GM21423 (cell line): ENCODE data around the gene RMP24.

ENCODE experiments used
- ATAC-seq: cut with Tn5 transposase; IDR thresholded peaks from one replicate; pipeline ENCODE4 v1.9.1; 2021; ENCODE audit warnings: mild to moderate bottlenecking, moderate library complexity; ENCODE audit not compliant: unreplicated experiment

Gene RMP24

DNA sequence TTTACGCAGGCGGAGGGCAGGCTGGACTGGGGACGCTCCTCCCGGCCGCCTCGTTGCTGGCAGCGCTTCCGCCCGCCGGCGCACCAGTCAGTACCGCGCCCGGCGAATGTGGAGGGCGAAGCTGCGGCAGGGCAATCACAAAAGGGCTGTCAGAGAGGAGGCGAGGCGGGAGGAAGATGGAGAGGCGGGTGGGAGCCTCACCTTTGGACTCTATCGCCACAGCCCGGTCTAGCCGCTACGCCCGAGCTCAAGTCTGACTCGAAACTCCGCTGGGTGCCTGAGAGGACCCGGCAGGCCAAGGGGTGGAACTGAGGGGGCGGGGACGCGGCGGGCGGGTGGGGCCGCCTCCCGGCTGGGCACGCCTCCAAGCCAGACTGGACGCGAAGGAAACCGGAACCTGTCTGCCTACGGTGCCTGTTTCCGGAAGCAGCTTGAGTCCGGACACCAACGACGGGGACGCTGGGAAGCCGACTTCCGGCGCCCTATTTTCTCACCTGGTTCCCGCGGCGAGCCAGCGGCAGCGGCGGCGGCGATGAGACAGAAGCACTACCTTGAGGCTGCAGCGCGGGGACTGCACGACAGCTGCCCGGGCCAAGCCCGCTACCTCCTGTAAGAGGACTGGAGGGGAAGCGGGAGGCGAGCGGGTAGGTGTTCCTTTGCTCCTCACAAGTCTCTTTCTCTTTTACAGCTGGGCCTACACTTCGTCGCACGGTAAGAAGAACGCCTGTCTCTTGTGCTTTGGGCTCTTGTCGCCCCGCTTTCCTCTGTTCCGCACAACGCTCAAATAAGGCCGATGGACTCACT, at the start of gene RMP24:
RMP24 (plus strand) TSS at position 483 of the 804 bp plus-strand sequence.
- ATAC-seq = peak; percentile 88

DNA sequence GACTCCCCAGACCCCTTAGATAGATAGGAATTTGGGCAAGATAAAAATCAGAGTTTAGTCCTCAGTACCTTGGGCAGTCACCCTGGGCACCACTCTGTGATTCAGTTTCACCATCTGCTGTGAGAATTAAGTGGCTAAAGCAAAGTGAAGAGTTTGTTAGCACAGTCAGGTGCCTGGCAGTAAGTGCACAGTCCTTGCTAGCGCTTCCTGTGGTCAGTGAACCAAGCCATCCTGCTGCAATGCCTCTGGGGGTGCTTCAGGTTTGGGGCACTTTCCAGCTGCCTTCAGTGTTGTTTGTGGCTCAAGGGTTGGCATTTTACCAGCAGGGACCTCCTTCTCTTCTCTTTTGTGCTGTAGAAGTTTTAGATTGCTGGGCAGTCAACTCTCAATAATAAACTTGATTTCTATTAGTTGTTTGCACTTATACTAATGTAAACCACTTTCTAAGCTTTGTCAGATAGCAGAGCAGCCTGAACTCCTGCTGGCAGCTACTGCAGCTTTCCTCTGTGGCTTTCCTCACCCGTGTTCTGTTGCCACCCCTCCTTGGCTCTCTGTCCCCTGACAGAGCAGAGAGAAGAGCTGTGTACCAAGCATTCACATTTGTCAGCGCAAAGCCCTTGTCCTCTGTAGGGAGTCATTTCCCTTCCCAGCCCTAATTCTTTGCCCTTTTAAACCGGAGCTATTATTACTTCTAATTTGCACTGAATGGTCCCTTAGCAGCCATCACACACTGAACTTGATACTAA, 48.4 kb upstream of the RMP24 start:
- no peak for ATAC-seq

DNA sequence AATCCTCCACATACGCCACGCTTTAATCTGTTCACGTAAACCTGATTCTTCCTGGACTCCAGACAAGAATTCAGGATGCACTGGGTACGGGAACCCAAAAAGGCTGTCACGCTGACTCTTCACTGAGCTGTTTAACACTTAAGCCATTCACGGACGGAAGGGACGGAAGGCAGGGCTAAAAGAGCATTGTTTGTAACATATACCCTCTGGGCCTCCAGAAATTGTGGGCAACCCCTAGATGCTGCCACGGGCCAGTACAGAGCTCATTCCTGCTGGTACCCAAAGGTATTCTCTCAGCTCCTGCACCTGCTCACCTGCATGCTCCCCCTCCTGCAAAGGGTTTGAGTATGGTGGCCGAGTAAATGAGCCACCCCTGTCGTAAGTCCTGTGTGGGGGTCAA, 45.6 kb upstream of the RMP24 start:
- ATAC-seq = no peak

DNA sequence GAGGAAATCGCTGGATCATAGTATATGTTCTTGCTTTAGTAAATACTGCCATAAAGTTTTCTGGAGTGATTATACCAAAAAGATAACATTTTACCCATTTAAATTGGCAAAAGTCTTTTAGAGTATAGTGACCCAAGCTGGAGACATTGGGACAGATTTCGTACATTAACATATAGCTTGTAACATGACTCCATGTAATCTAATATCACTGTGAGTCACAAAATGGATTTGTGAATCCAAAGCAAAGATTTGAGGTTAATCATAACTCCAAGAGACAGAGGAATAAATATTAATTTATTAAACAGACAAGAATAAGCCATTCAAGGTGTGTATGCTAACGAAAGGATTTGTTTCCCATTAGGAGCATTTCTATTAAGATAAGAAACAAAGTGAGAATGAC, 45.0 kb upstream of the RMP24 start:
- ATAC-seq = no peak

DNA sequence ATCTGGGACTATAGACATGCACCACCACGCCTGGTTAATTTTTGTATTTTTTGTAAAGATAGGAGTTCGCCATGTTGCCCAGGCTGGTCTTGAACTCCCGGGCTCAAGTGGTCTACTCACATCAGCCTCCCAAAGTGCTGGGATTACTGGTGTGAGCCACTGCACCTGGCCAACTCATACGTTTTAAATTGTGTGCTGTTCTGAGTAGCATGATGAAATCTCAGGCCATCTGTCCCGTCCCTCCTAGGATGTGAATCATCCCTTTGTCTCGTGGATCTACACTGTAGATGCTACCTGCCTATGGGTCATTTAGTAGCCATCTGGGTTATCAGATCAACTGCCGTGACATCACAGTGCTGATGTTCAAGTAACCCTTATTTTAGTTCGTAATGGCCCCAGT, 38.5 kb upstream of the RMP24 start:
- no peak for ATAC-seq

DNA sequence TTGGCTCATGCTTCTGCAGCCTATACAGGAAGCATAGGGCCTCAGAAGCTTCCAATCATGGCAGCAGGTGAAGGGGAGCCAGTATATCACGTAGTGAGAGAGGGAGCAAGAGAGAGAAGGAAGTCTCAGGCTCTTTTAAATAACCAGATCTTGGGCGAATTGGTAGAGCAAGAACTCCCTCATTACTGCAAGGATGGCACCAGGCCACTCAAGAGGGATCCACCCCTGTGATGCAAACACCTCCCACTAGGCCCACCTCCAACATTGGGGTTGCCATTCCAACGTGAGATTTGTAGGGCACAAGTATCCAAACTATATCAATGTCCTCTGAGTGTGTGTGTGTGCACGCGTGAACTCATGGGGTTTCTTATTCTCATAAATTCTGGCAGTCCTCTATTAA, 37.6 kb upstream of the RMP24 start:
- ATAC-seq = no peak

DNA sequence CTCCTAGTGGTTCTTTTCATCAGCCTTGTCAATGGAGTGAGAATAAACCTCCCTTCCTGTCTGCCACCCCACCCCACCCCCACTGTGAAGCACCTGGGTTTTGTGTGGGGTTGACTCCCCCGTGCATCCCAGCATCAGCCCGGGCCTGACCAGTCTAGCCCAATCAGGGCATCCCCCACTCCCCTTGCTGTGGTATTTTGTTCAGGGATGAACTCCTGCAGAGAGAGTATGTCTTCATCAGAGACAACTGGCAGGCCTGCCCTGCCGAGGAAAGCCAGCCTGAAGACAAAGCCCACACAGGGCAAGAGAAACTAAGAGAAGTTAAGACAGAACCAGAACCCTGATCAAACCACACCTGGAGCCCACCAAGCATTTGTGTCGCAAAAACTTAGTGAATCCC, 36.7 kb upstream of the RMP24 start:
- no peak for ATAC-seq

DNA sequence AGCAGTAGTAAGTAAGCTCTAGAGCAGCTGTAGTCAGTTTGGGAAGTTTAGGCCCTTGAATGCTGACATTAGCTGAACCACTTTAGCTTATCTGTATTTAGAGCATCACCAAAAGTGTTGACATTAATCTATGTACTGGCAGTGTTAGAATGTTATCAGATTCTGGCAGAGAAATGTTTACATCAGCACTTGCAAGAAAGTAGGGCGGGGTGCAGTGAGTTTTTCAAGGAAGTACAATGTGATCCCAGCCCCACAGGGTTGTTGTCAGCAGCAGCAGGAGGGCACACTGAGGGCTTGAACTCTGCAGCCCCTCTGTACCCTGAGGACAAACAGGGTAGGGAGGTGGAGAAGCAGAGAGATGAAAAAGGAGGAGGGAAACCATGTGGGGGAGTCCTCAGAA, 35.5 kb upstream of the RMP24 start:
- no peak for ATAC-seq

DNA sequence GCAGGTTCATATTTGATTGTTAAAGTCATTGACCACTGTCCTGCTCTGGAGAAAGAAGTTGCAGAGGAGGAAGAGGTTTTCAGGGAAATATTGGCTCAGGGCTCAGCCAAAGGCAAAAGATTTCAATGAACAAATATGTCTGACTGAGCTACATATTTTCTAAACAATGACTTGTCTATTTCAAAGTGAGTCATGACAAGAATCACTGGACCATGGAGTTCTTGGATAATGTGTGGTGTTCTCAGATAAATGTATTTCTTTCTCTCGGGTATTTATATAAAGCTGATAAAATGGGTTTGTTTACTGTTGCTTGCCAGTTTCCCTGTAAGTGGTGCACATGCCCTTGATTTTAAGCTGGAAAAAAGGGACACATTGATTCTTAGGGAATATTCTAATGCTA, 34.3 kb upstream of the RMP24 start:
- ATAC-seq = no peak

DNA sequence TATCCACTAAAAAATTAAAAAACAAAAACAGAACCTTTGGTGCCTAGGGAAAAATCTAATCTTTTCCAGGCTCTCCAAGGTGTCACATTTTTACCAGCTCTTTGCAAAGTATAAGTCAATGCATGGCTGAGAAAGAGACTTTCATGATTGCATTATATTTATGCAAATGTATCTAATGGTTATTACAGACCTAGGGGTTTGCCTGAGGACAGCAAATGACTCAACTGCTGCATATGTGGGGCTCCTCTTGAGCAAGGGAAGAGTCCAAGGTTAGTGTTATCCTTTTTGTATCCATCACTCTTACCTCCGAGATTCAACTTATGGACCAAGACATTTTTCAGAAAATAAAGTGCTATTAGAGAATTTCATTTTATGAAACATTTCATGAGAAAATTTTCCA, 33.9 kb upstream of the RMP24 start:
- no peak for ATAC-seq

DNA sequence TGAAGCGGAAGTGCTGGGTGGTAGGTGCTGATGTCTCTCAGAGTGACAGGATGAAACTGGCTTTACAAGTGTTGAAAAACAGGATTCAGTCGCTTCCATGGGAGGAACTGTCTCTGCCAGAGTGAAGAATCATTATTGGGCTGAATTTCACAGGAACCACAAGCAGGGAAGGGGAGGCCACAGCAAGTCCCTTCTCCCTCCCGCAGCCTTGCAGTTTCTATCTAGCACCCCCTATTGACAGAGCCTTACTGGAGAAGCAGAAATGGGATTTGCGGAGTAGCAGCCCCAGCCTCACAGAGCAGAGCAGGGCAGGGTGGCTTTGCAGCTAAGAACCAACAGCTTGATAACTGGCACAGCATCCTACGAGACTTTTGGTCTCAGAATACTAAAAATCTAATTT, 33.3 kb upstream of the RMP24 start:
- no peak for ATAC-seq

DNA sequence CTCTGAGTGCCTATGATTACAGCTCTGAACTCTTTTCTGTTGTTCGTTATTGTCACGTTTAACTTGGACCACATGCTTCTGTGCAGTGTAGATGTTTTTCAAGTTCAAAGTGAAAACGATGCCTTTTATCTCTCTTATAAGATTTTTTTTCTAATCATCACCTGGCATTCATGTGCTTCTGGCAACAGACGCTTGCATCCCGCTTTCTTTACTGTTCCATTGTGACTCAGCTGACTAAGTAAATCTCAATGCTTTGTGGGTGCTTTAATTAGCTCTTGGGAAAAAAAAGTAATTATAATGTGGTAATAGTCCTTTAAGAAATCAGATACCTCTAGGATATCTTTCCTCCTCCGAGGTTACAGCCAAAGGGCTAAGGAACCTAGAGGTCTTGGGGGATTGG, 31.2 kb upstream of the RMP24 start:
- no peak for ATAC-seq

DNA sequence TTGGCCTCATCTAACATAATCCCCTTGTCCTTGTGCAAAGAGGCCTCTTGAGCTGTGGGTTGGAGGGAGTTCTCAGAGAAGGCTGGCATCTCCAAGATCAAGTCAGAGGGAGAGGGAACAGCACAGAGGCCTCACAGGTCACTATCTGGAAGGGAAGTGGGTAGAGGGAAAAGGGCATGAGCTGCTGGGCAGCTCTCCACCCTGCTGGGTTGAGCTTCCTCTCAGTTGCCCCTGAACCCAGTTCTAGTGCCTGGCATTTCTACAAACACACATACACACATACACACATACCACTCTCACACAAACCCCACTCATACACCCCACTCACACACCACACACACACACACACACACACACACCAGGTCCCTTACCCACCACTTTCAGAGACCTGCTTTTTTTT, 30.3 kb upstream of the RMP24 start:
- no peak for ATAC-seq

DNA sequence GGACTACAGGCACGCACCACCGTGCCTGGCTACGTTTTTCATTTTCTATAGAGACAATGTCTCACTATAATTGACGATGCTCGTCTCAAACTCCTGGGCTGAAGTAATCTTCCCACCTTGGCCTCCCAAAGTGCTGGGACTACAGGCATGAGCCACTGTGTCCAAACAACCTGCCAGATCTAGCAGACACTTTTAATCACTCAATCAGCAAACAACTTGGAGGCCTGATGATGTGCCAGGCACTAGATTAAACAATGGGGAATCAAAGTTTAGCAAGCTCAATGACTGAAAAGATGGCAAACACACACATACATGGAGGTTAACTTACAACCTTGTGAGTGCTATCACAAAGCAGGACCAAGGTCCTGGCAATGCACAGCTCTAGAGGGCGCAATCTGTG, 29.8 kb upstream of the RMP24 start:
- no peak for ATAC-seq

DNA sequence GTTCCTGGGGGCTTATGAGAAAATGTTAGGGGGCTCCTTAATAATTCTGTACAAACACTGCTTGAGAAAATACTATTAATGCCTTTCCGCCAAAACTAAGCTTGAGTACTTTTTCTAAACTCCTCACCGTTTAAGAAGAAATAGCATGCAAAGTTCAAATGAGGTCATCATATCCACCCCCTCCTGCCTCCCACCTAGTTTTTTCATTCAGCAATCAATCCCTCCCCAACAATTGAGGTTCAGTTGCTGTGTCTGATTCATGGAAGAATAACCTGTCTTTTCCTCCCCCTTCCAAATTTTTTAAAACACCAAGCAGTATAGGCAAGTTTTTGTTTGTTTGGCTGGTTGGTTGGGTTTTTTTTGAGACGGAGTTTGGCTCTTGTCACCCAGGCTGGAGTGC, 24.4 kb upstream of the RMP24 start:
- ATAC-seq = no peak

DNA sequence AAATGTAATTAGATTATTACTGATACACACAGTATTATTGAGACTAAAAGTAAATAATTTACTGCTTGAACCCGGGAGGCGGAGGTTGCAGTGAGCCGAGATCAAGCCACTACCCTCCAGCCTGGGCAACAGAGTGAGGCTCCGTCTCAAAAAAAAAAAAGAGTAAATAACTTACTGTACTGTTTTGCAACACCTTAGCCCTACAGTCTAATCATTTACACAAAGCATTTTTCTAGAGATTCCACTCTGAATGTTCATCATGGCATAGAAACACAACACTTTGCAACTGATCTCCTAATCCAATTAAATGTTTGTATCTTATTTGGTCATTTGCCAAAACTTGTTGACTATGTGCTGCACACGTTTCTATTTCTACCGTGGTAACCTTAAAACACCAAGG, 23.4 kb upstream of the RMP24 start:
- ATAC-seq = no peak

DNA sequence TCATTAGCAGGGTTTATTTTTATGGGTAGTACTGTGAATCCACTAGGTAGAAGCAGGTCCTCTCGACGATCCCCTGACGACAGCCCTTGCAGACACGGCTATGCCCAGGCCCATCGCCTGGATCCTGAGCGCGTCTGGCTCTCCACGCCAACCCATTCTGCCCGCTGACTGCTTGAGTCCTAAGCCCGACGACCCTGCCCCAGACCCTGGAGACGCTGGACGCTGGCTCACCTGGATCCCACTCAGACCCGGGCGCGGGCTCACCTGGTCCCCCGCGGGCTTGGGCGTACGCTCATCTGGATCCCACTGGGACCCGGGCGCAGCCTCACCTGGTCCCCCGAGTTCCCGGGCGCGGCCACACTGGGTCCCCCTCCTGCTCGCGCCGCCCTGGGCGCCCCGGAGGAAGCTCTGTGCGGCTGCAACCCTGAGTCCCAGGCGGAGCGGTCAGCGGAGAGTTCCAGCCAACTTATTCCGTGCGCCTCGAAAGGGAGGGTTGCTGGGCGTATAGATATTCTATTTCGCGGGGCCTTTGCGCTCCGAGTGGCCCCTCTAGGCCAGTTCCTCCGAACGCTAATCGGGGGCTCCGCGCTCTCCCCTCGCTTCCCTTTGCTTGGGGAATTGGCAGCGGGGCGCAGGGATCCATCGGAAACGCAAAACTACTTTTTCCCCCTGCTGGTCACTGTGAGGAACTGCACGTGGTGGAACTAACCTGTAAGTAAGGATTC, 22.4 kb upstream of the RMP24 start:
- peak; percentile 56 for ATAC-seq

DNA sequence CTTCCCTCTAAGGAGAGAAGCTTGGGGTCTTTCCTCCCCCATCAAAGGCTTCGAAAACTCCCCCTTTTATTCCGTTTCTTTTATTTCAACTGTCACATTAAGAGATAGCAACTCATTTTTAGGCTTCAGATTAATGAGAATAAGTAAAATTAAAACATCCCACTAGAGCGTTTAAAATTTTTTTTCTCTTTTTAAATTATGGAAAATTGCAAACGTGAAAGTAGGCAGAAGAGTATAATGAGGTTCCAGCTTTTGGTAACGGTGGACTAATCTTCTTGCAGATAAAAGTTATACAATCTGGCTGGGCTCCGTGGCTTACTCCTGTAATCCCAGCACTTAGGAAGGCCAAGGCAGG, 21.9 kb upstream of the RMP24 start:
- ATAC-seq = no peak

DNA sequence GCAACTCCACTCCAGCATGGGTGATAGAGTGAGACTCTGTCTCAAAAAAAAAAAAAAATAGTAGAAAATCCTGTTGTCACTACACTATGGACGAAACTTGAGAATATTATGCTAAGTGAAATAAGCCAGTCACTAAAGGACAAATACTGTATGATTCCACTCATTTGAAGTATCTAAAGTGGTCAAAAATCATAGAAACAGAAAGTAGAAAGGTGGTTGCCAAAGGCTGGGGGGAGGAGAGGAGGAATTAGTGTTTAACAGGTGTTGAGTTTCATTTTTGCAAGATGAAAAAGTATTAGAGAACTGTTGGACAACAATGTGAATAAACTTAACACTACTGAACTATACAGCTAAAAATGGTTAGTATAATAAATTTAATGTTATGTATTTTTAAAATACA, 18.8 kb upstream of the RMP24 start:
- ATAC-seq = peak; percentile 64

DNA sequence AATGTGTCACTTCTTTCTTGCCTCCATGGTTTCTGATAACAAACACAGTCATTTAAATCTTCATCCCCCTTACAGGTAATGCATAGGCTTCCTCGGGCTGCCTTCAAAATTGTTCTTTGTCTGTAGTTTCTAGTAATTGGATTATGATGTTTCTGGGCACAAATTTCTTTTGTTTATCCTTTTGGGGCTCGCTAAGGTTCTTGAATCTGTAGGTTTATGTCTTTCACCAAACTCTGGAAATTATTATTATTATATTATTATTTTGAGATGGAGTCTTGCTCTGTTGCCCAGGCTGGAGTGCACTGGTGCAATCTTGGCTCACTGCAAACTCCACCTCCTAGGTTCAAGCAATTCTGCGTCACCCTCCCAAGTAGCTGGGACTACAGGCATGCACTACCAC, 16.3 kb upstream of the RMP24 start:
- no peak for ATAC-seq

DNA sequence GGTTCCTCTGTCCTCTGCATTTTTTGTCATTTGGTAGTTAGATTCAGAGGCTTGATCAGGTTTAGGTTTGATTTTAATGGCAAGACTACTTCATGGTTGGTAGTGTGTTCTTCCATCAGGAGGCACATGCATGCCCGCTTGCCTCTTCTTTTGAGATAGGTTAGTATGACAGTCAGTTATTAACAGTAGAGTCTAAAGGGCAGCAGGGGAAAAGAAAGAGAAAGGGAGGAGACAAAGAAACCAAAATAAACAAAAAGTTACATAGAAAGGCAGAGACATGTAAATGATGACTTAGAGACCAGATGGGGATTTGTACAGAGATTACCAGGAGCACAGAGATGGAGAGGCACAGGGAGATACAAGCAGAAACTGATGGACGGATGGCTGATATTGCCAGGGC, 10.2 kb upstream of the RMP24 start:
- ATAC-seq = no peak

DNA sequence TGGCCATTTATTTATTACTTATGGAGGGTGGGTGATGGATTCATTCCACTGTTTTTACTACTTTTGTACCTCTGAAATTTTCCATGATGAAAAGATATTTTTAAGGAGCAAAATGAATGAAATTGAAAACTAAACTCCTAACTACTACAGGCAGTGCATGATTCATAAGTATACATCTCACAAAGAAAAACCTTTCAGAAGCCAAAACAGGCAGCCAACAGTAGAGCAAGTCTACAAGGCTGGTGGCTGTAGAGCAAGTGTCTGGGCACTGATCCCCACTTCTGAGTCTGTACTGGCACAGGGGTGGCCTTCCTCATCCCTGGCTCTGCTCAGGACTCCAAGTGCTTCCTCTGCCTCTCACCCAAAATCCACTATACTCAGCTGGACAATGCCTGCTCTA, 8.2 kb upstream of the RMP24 start:
- no peak for ATAC-seq
